Esophagus squamous epithelium (tissue), 5 donors: ENCODE results near the gene DLG5. TPM values are rescaled to one million over a fixed set of nuclear protein-coding genes. Genes with fewer than 3 reads are reported as not detected.

Source experiments
- DNase-seq: peaks from one replicate; lab custom pipeline; 2025; lab: John Stamatoyannopoulos, UW
- H3K27ac ChIP-seq, 4 donors: fragments of 200-600 bp; sonication (generic); one replicate each; pipeline ENCODE4 v1.5.1; 2016 to 2019; ENCODE audit warnings: mild to moderate bottlenecking in 1 of 4
- H3K27me3 ChIP-seq, 4 donors: fragments of 200-600 bp; sonication (generic); 1 replicate in 3 of 4; 2 replicates in 1 of 4; pipeline versions ENCODE4 v1.5.1 to v1.6.0; 2017 to 2021; ENCODE audit warnings: antibody characterized with exemption in 1 of 4
- H3K36me3 ChIP-seq, 3 donors: fragments of 200-600 bp; sonication (generic); one replicate each; pipeline ENCODE4 v1.5.1; 2016 to 2019
- H3K4me1 ChIP-seq, 3 donors: fragments of 200-600 bp; sonication (generic); one replicate each; pipeline ENCODE4 v1.5.1; 2017 to 2019
- H3K4me3 ChIP-seq, 4 donors: fragments of 200-600 bp; sonication (generic); 1 replicate in 3 of 4; 2 replicates in 1 of 4; pipeline ENCODE4 v1.5.1; 2016 to 2019; ENCODE audit warnings: mild to moderate bottlenecking in 2 of 4, moderate library complexity in 1 of 4
- H3K9me3 ChIP-seq, 3 donors: fragments of 200-600 bp; sonication (generic); one replicate each; pipeline ENCODE4 v1.5.1; 2016 to 2019
- CTCF ChIP-seq, 6 experiments: fragments of 450-650 bp in 4 of 6; fragments of 200-600 bp in 2 of 6; sonication (generic) in 2 of 6; IDR thresholded peaks; one replicate each; pipeline ENCODE4 v1.5.1; 2016 to 2019; ENCODE audit warnings: antibody characterized with exemption in 6 of 6, mild to moderate bottlenecking in 4 of 6, moderate library complexity in 4 of 6
- POLR2A ChIP-seq, 4 donors: fragments of 450-650 bp; IDR thresholded peaks; one replicate each; pipeline ENCODE4 v1.6.1; 2017; ENCODE audit warnings: antibody characterized with exemption in 4 of 4, mild to moderate bottlenecking in 4 of 4, moderate library complexity in 3 of 4
- WGBS, 2 donors: methylation state at CpG; one replicate each; pipeline ENCODE4 v1.1.5; 2018; 5-methylcytosine and 5-hydroxymethylcytosine counted together
- intact Hi-C: fragments of 100-400 bp; cut with DNase I; formaldehyde crosslinking; loops from one replicate; pipeline ENCODE4 v1.15.0; 2022
- total RNA-seq, 4 donors: library from RNA; depleted of rRNA; stranded (reverse); fragments of >200 nt; gene quantifications; one replicate each; pipeline ENCODE4 v1.1.0, GENCODE V29; 2016
- donor health status: DM: yes; HTN: yes; CAD: no.

Gene DLG5
- total RNA-seq, 4 donors from 2014 or later, result 34.1 to 50.9 (median 41.3) TPM

DNA sequence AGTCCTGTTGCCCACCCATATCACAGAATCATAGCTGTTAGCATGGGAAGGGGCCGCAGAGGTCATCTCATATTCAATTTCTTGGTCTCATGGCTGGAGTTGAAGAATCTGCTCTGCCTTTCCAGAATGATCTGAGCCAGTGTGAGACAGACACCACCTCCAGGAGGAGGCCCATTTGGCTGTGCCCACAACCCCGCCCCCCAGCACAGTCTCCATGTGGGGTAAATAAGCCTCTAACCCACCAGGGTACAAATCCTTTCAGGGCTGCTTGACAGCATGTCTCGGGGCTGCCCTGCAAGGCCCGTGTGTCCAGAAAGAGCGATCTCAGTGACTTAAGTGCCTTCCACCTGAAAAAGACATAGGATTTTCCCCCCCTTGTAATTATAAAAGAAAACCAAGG, 137.5 kb downstream of the DLG5 start:
- no CpG with 5 or more reads among the region's 5 CpGs for whole genome bisulfite sequencing, 2 donors
- Histone ChIP-seq H3K27ac (no peak overlapping the region), H3K4me1 (no peaks in the 10 kb centered on the region), H3K27me3 (no peaks in the 10 kb centered on the region), H3K36me3 (peaks cover 16 to 94% (median 33%) of the 10 kb centered on the region in 3 donors), H3K9me3 (no peaks in the 10 kb centered on the region), H3K4me3 (no peak overlapping the region)
- TF ChIP-seq POLR2A (IDR thresholded peaks at IDR 0.05), result no peak
- no peak for TF ChIP-seq CTCF (IDR thresholded peaks at IDR 0.05)
- intact Hi-C loops, result no loop called here
- no peak for DNase-seq

- H3K27ac ChIP-seq, result no peak overlapping the region
- no peaks in the 10 kb centered on the region for H3K4me1 ChIP-seq
- no peak for DNase-seq
- no peaks in the 10 kb centered on the region for H3K9me3 ChIP-seq
- 91 to 98% methylated on average over 6 to 7 of the region's 11 CpGs for WGBS, 2 donors
- intact Hi-C loops, result no loop called here
- no peak overlapping the region for H3K4me3 ChIP-seq
- peaks cover 16 to 89% (median 29%) of the 10 kb centered on the region in 3 donors for H3K36me3 ChIP-seq
- H3K27me3 ChIP-seq, result no peaks in the 10 kb centered on the region
- TF ChIP-seq CTCF (IDR thresholded peaks at IDR 0.05), result no peak
- no peak for TF ChIP-seq POLR2A (IDR thresholded peaks at IDR 0.05)
Measured at GRCh38 chr10:77788496-77789010, 138.0 kb downstream of the DLG5 start.

- TF ChIP-seq CTCF (IDR thresholded peaks at IDR 0.05) (no peak), POLR2A (IDR thresholded peaks at IDR 0.05) (no peak)
- H3K36me3 ChIP-seq, result peaks cover 10 to 88% (median 20%) of the 10 kb centered on the region in 3 donors
- H3K4me1 ChIP-seq, result no peaks in the 10 kb centered on the region
- H3K9me3 ChIP-seq, result no peaks in the 10 kb centered on the region
- no peak for DNase-seq
- WGBS, 2 donors, result 71 to 77% methylated on average over 1 to 11 of the region's 12 CpGs
- no peak overlapping the region for H3K4me3 ChIP-seq
- intact Hi-C loops, result no loop called here
- H3K27ac ChIP-seq, result no peak overlapping the region
- no peaks in the 10 kb centered on the region for H3K27me3 ChIP-seq
Measured at GRCh38 chr10:77787440-77787839, 139.1 kb downstream of the DLG5 start.

DNA sequence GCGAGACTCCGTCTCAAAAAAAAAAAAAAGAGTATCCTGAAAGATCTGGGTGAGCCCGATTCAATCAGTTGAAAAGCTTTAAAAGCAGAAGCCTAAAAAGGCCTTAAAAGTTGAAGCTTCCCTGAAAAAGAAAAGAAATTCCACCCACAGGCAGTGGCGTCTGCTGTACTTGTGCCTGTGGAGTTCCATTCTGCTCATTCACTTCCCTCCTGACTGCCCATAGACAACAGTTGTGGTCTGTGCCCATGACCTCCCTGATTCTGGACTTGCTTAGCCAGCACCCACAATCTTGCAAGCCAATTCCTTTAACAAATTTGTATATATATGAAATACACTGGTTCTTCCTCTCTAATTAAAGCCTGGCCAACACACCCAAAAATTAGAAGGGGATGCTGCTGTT, 141.7 kb downstream of the DLG5 start:
- intact Hi-C loops, result no loop called here
- H3K9me3 ChIP-seq, result no peaks in the 10 kb centered on the region
- WGBS, 2 donors, result 65 to 96% methylated on average over 4 of the region's 4 CpGs
- no peak overlapping the region for H3K27ac ChIP-seq
- DNase-seq, result no peak
- H3K36me3 ChIP-seq, result peaks cover 0 to 88% (median 11%) of the 10 kb centered on the region in 3 donors
- no peaks in the 10 kb centered on the region for H3K4me1 ChIP-seq
- no peaks in the 10 kb centered on the region for H3K27me3 ChIP-seq
- TF ChIP-seq CTCF (IDR thresholded peaks at IDR 0.05), result no peak
- H3K4me3 ChIP-seq, result no peak overlapping the region

- 80 to 88% methylated on average over 6 to 7 of the region's 8 CpGs for WGBS, 2 donors
Measured at GRCh38 chr10:77782328-77783061, 144.1 kb downstream of the DLG5 start.

More at GRCh38 chr10:77782328-77783061, 144.1 kb downstream of the DLG5 start:
- Histone ChIP-seq H3K9me3 (peaks cover 0 to 4% (median 0%) of the 10 kb centered on the region in 3 donors), H3K36me3 (peaks cover 0 to 85% (median 6%) of the 10 kb centered on the region in 3 donors), H3K4me3 (no peak overlapping the region), H3K27me3 (no peaks in the 10 kb centered on the region), H3K27ac (no peak overlapping the region), H3K4me1 (no peaks in the 10 kb centered on the region)
- no peak for TF ChIP-seq CTCF (IDR thresholded peaks at IDR 0.05)
- no peak for TF ChIP-seq POLR2A (IDR thresholded peaks at IDR 0.05)
- DNase-seq, result no peak
- intact Hi-C loops, result no loop called here
